PC-3 (cell line): Measurements from ENCODE around the gene TBC1D3. TPM values are rescaled to one million over a fixed set of nuclear protein-coding genes. Genes with fewer than 3 reads are reported as not detected.
A peak's percentile ranks its signal among the peaks of the same experiment; 100 is the strongest.
"Not testable (repeated sequence)": the region's sequence is repeated elsewhere in the genome, so short reads cannot be mapped to it uniquely, and the experiment has no call there.

ENCODE experiments used
- ATAC-seq: fragments of 200-7000 bp; cut with Tn5 transposase; 2 replicates; pipeline ENCODE4 v1.9.1; 2020; ENCODE audit warnings: mild to moderate bottlenecking, moderate library complexity
- Bru-seq: library from RNA; stranded (reverse); fragments of 400-500 nt; gene quantifications from one replicate; lab custom pipeline; 2021; lab: Mats Ljungman, UMichigan
- BruChase-seq, 2 experiments: library from RNA; stranded (reverse); fragments of 400-500 nt; gene quantifications; one replicate each; lab custom pipeline; 2021; lab: Mats Ljungman, UMichigan
- BruUV-seq: library from RNA; stranded (reverse); fragments of 400-500 nt; replicated peaks from 2 replicates; lab custom pipeline; 2021; lab: Mats Ljungman, UMichigan
- CTCF ChIA-PET: fragments of 300-600 bp; sonication (Branson Sonifier 250); formaldehyde crosslinking; loops from one replicate; lab custom pipeline; 2022; ENCODE audit warnings: antibody characterized with exemption; lab: Charles Lee
- POLR2A ChIA-PET: fragments of 300-600 bp; sonication (Branson Sonifier 250); formaldehyde crosslinking; loops from one replicate; lab custom pipeline; 2022; ENCODE audit warnings: antibody characterized with exemption; ENCODE audit not compliant: unreplicated experiment; lab: Charles Lee
- DNase-seq: peaks from one replicate; pipeline ENCODE4 v3.0.0-alpha.2; 2015
- H2AFZ ChIP-seq: fragments of 300-600 bp; sonication (generic); 2 replicates; pipeline ENCODE4 v1.6.0; 2016; ENCODE audit warnings: antibody characterized with exemption, low read length
- H3F3A ChIP-seq: fragments of 300-600 bp; sonication (generic); one replicate; pipeline ENCODE4 v1.6.0; 2017; ENCODE audit warnings: antibody characterized with exemption, low read length, control low read depth, mild to moderate bottlenecking; ENCODE audit not compliant: unreplicated experiment
- H3K27ac ChIP-seq: fragments of 300-600 bp; sonication (generic); 2 replicates; pipeline ENCODE4 v1.5.1; 2016; ENCODE audit warnings: mild to moderate bottlenecking, low read length
- H3K27me3 ChIP-seq: fragments of 300-600 bp; sonication (generic); 2 replicates; pipeline ENCODE4 v1.6.1; 2016; ENCODE audit warnings: low read length, mixed read lengths
- H3K36me3 ChIP-seq: fragments of 300-600 bp; sonication (generic); 2 replicates; pipeline ENCODE4 v1.6.1; 2016; ENCODE audit warnings: low read depth, mixed run types, low read length, mixed read lengths
- H3K4me1 ChIP-seq: fragments of 300-600 bp; sonication (generic); 2 replicates; pipeline ENCODE4 v1.5.1; 2016; ENCODE audit warnings: low read length; ENCODE audit not compliant: insufficient read depth
- H3K4me2 ChIP-seq: fragments of 300-600 bp; sonication (generic); 2 replicates; pipeline ENCODE4 v1.6.0; 2016; ENCODE audit warnings: low read length
- H3K4me3 ChIP-seq: fragments of 300-600 bp; sonication (generic); 2 replicates; pipeline ENCODE4 v1.5.1; 2016; ENCODE audit warnings: mild to moderate bottlenecking, low read length, mixed read lengths
- H3K79me2 ChIP-seq: fragments of 300-600 bp; sonication (generic); 2 replicates; pipeline ENCODE4 v1.6.1; 2017; ENCODE audit warnings: low read length, mixed read lengths
- H3K9ac ChIP-seq: fragments of 300-600 bp; sonication (generic); 2 replicates; pipeline ENCODE4 v1.6.0; 2016; ENCODE audit warnings: mild to moderate bottlenecking, low read length
- H3K9me2 ChIP-seq: fragments of 300-600 bp; sonication (generic); replicated peaks from 2 replicates; pipeline ENCODE4 v1.6.1; 2016; ENCODE audit warnings: mixed run types, low read length, mixed read lengths
- H3K9me3 ChIP-seq: fragments of 300-600 bp; sonication (generic); 2 replicates; pipeline ENCODE4 v1.6.1; 2016; ENCODE audit warnings: low read length, mixed read lengths
- H4K20me1 ChIP-seq: fragments of 300-600 bp; sonication (generic); 2 replicates; pipeline ENCODE4 v1.6.1; 2016; ENCODE audit warnings: low read length, mixed read lengths
- intact Hi-C: fragments of 100-400 bp; cut with micrococcal nuclease; formaldehyde crosslinking; loops from 2 replicates; pipeline ENCODE4 v1.9.0; 2023
- long read RNA-seq: library from polyadenylated mRNA; unstranded; transcript quantifications from one replicate; pipeline ENCODE4 v2.0.0, GENCODE V29; 2021; ENCODE audit not compliant: unreplicated experiment
- total RNA-seq: library from RNA; depleted of rRNA; stranded (reverse); fragments of >200 nt; gene quantifications from 2 replicates; pipeline ENCODE4 v1.2.3, GENCODE V29; 2014; rRNA removed

Gene TBC1D3
- not detected in 2 replicates for total RNA-seq
- Bru-seq, nascent RNA: percentile 21 among the genes with signal in this experiment
- percentile 24 among the genes with signal in this experiment for BruChase-seq, experiment 1, labeled RNA remaining after a 6-hour chase
- percentile 22 among the genes with signal in this experiment for BruChase-seq, experiment 2, labeled RNA remaining after a 2-hour chase
- long read RNA-seq, partial matches to known transcripts: 9 of 41 reads
- long read RNA-seq, other reads (novel, unspliced or antisense): 32 of 41 reads

GRCh38 chr17:38192455-38192854 lies at the start of gene TBC1D3:
Gene TBC1D3, minus strand, starts transcription at chr17:38192555. Its CDS starts 1,526 bp downstream, at chr17:38191029.
- H3K9ac ChIP-seq, H3K36me3 ChIP-seq, H3K4me3 ChIP-seq, intact Hi-C loops, H3K4me1 ChIP-seq, H2AFZ ChIP-seq, ATAC-seq, CTCF ChIA-PET, POLR2A ChIA-PET, H4K20me1 ChIP-seq, H3K27me3 ChIP-seq, H3K9me2 ChIP-seq, H3K9me3 ChIP-seq, H3K4me2 ChIP-seq, BruUV-seq, H3F3A ChIP-seq, H3K27ac ChIP-seq, H3K79me2 ChIP-seq, DNase-seq: not testable (repeated sequence)

GRCh38 chr17:38232790-38233189 lies 40.4 kb upstream of the TBC1D3 start:
- H3K36me3 ChIP-seq, H3K27me3 ChIP-seq, H3K9me3 ChIP-seq, intact Hi-C loops, H3K9me2 ChIP-seq, POLR2A ChIA-PET, H3K79me2 ChIP-seq, CTCF ChIA-PET, H3K4me2 ChIP-seq, H3F3A ChIP-seq, H4K20me1 ChIP-seq, H3K4me3 ChIP-seq, H3K9ac ChIP-seq, H3K4me1 ChIP-seq, BruUV-seq, DNase-seq, H2AFZ ChIP-seq, H3K27ac ChIP-seq: not testable (repeated sequence)
- ATAC-seq: peak; percentile 97

DNA sequence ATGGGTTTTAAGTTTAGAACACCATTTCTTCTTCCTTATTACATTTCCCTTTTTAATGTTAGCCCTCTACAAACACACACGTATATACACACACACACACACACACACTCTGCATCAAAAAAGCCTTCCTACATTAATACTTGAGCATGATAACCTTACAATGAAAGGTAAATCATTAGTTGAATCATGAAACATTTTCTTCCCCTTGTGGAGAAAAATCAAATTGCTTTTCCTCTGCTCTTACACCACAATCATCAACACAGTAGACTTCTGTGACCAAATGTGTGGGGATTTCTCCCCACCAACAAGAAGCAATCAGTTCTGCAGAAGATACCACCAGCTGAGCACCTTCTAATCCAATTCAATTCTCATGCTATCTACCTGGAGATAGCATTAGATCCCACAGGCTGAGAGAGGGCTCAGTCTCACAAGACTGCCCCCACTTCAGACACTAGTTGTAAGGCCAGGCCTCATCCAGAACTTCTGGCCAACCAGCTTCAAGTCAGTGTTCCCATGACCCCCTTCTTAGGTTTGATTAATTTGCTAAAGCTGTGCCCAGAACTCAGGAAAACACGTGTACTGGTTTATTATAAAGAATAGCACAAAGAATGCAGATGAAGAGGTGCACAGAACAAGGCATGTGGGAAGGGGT lies 33.6 kb upstream of the TBC1D3 start:
- H4K20me1 ChIP-seq, H3F3A ChIP-seq, H3K9me2 ChIP-seq, H3K9ac ChIP-seq, H3K4me3 ChIP-seq, intact Hi-C loops, H3K4me2 ChIP-seq, H3K27me3 ChIP-seq, H3K9me3 ChIP-seq, DNase-seq, H3K27ac ChIP-seq, H2AFZ ChIP-seq, H3K36me3 ChIP-seq, BruUV-seq, H3K4me1 ChIP-seq, CTCF ChIA-PET, POLR2A ChIA-PET, H3K79me2 ChIP-seq: not testable (repeated sequence)
- peak; percentile 24; the same call in 1 of the 2 replicates for ATAC-seq

GRCh38 chr17:38220867-38221266 lies 28.5 kb upstream of the TBC1D3 start:
- DNase-seq, H3K27me3 ChIP-seq, H4K20me1 ChIP-seq, H3K9me2 ChIP-seq, H3F3A ChIP-seq, H3K79me2 ChIP-seq, H2AFZ ChIP-seq, H3K4me1 ChIP-seq, H3K9me3 ChIP-seq, intact Hi-C loops, H3K4me2 ChIP-seq, H3K36me3 ChIP-seq, BruUV-seq, H3K27ac ChIP-seq, H3K4me3 ChIP-seq, POLR2A ChIA-PET, CTCF ChIA-PET, H3K9ac ChIP-seq: not testable (repeated sequence)
- ATAC-seq: peak; percentile 80

DNA sequence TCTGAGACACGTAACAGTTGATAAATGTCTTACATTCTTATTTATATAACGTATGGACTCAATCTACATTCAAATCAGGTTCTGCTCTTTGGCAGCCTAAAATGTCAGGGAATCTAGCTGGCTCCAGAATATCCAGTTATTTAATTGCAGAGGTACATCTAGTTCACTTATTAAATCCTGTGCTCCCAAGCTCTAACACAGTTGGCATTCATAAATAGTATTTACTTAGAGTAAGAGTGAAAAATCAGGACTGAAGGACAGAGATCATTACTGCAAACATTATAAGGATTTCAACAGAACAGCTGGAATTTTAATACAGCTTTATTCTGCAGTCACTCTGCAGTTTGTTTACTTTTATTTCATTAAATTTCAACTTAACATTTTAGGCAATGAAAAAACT lies 7.9 kb upstream of the TBC1D3 start:
- H3K79me2 ChIP-seq, H3K27ac ChIP-seq, H3K9me2 ChIP-seq, H3K4me3 ChIP-seq, H3F3A ChIP-seq, H3K36me3 ChIP-seq, H3K27me3 ChIP-seq, H3K9me3 ChIP-seq, H4K20me1 ChIP-seq, DNase-seq, POLR2A ChIA-PET, intact Hi-C loops, H3K4me1 ChIP-seq, CTCF ChIA-PET, H3K4me2 ChIP-seq, BruUV-seq, H3K9ac ChIP-seq, H2AFZ ChIP-seq: not testable (repeated sequence)
- ATAC-seq: peak; percentile 15

GRCh38 chr17:38134860-38135259 lies 57.5 kb downstream of the TBC1D3 start:
- BruUV-seq, H3K36me3 ChIP-seq, H3K4me3 ChIP-seq, DNase-seq, POLR2A ChIA-PET, H3K4me2 ChIP-seq, intact Hi-C loops, H3F3A ChIP-seq, H4K20me1 ChIP-seq, H3K9me3 ChIP-seq, H2AFZ ChIP-seq, H3K9me2 ChIP-seq, H3K9ac ChIP-seq, H3K27ac ChIP-seq, H3K79me2 ChIP-seq, ATAC-seq, H3K27me3 ChIP-seq, H3K4me1 ChIP-seq, CTCF ChIA-PET: not testable (repeated sequence)
